ENCODE results near the gene CNIH4.
"Not testable (repeated sequence)": the region's sequence is repeated elsewhere in the genome, so short reads cannot be mapped to it uniquely, and the experiment has no call there.

Gene CNIH4

DNA sequence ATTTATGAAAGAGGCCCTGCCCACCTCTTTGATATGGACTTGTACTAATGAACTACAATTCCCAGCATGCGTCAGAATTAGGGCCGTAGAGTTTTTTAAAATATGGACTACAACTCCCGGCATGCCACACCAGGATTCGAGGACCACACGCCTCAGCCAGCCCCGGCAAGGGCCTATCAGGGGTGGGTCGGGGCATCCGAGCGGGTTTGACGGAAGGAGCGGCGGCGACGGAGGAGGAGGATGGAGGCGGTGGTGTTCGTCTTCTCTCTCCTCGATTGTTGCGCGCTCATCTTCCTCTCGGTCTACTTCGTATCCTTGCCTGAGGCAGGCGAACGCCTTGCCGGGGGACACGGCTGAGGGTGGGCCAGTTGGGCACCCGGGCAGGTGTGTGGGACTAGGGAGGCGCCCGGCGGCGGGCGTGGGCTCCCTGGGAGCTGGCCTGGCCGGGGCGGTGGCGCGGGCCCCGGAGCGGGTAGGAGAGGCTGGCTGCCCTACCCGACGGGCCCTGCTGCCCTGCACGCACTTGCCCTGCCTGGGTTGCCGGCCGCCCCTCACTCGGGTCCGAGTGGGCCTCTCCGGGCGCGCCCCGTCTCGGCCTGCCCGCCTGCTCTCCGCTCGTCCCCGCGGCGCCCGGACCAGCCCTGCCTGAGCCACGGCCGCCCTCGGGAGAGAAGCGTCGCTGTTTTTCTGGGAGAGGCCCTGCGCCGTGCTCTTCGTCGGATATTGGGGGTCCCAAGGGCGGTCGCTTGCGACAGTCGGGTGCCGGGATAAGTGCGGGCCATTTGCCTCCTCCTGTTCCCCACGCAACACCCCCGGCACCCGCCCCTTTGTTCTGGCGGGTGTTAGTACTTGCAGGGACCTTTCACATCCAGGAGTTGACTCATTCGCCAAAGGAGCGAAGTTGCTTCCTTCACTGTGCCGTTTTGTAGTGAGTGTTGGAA, at the start of gene CNIH4:
Gene CNIH4 (plus strand): TSS at position 195 of the 941 bp plus-strand sequence. CDS start 46 bp downstream, at position 241.
- peak; percentile 82 for DNase-seq (ENCODE audit: low read depth)

DNA sequence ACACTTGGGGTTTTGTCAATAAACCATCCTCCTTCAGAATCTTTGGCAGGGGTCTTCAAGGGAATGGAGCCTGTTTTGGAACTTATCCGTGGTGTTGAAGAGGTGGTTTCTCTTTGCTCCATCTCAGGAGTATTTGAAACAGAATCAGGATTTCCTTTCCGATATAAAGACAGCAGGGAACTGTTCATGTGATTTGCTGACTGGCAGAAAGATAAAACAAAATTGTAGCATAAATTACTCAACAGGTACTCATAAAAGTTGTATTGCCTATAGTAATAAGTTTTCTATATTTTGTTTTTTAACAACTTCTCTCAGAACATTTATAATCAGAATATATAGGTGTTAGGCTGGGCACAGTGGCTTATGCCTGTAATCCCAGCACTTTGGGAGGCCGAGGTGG, 48.6 kb upstream of the CNIH4 start:
- no peak for DNase-seq (ENCODE audit: low read depth)

- not testable (repeated sequence) for DNase-seq (ENCODE audit: low read depth)
Observed at GRCh38 chr1:224311503-224311902, 45.2 kb upstream of the CNIH4 start.

DNA sequence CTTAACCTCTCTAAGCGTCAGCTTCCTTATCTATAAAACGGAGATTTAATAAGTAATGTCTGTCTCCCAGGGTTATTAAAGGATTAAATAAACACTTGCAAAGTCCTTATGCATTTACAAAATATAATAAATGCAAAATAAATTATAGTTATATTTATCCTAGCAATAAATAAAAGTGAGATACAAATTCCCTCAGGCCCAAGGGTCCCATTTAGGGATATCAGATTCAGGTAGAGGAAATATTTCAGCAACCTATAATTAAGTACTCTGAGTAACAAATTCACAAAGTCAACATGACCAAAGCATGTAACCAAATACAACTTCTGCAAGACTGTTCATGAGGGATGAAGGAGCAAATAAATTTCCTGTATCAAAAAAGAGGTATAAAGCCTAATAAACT, 44.7 kb upstream of the CNIH4 start:
- no peak for DNase-seq (ENCODE audit: low read depth)

- DNase-seq (ENCODE audit: low read depth) = no peak
Observed at GRCh38 chr1:224317383-224318045, 39.2 kb upstream of the CNIH4 start.

DNA sequence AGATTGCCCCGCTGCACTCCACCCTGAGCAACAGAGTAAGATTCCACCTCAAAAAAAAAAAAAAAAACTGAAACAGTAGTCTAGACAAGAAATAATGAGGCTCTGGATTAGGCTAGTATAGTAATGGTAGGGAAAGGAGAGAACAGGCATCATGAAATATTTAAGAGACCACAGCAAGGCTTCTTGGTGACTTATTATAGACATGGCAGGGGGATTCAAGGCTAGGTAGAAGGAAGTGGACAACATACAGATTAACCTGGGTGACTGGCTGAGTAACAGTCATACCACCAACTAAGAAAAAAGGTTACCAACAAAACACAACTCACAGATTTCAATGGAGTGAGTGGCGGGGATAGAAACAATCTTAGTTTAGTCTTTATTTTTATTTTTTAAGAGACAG, 35.0 kb upstream of the CNIH4 start:
- no peak for DNase-seq (ENCODE audit: low read depth)

DNA sequence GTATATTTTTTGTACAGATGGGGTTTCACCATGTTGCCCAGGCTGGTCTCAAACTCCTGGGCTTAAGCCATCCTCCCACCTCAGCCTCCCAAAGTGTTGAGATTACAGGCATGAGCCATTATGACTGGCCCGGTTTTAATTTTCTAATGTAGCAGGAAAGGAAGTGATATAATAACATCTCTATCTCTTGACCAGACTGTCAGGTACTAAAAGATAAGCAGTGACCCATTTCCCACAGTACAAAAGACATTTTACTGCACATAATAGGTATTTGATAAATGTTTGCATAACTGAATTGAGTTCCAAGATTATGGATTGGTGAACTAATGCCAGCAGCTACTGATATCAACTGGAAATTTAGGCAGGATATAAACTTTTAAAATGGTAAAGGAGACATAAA, 30.7 kb upstream of the CNIH4 start:
- DNase-seq (ENCODE audit: low read depth) = no peak

GRCh38 chr1:224328644-224329043, 28.0 kb upstream of the CNIH4 start:
- no peak for DNase-seq (ENCODE audit: low read depth)

DNA sequence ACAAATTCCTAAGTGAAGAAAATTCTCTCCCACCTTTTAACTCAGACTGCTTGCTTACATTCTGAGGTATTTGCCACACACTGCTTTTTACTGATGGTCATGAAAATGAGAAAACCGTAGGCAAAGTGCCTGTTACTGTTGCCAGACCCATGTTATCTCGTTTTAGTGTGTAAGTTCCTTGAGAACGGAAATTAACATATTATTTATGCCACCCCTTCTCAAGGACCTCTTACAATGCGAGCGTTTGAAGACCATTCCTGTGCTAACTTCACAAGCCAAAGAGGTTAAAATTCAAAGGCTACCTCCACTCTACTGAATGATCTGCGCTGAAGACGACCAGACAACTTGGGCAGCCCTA, 27.2 kb upstream of the CNIH4 start:
- DNase-seq (ENCODE audit: low read depth) = no peak

GRCh38 chr1:224329842-224330753, 26.6 kb upstream of the CNIH4 start, which contains the start of gene NVL:
NVL (minus strand) TSS chr1:224330172; CDS start chr1:224330127, 45 bp downstream.
- peak; percentile 70 for DNase-seq (ENCODE audit: low read depth)

- DNase-seq (ENCODE audit: low read depth) = no peak
Observed at GRCh38 chr1:224331326-224331725, 25.4 kb upstream of the CNIH4 start.

DNA sequence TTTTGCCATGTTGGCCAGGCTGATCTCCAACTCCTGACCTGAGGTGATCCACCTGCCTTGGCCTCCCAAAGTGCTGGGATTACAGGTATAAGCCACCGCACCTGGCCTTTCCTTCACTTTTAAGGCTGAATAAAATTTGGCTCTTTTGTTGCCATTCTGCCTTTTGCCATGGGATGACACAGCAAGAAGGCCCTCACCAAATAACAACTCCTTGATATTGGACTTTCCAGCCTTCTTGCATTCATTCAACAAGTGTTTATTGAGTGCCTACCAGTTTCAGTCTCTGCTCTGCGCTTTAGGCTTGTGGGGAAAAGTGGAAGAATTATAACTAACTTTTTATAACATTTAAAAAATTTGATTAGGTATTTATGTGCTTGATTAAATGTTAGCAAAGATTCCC, 24.9 kb upstream of the CNIH4 start:
- DNase-seq (ENCODE audit: low read depth) = no peak

- no peak for DNase-seq (ENCODE audit: low read depth)
Observed at GRCh38 chr1:224333309-224333926, 23.3 kb upstream of the CNIH4 start.

GRCh38 chr1:224333939-224334786, 22.5 kb upstream of the CNIH4 start:
- DNase-seq (ENCODE audit: low read depth) = no peak

DNA sequence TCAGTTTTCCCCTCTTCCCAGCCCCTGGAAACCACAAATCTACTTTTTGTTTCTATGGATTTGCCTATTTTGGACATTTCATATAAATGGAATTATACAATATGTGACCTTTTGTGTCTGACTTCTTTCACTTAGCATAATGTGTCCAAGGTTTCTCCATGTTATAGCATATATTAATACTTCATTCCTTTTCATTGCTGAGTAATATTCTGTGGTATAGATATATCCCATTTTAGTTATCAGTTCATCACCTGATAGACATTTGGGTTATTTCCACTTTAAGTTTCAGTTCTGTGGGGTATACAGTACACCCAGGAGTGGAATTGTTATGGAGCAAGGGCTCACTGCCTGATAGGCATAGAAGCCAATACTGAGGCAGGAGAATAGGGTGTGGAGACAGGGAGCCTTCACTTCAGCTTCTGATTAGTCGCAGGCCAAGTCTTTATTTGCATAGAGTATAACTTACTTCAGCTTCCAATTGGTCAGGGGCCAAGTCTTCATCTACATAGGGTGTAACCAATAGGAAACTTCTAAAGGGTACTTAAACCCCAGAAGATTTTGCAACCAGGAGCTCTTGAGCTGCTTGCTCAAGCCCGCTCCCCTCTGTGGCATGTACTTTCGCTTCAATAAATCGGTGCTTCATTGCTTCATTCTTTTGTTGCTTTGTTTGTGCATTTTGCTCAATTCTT, 18.4 kb upstream of the CNIH4 start:
- no peak for DNase-seq (ENCODE audit: low read depth)

- no peak for DNase-seq (ENCODE audit: low read depth)
Observed at GRCh38 chr1:224339442-224340033, 17.1 kb upstream of the CNIH4 start.

DNA sequence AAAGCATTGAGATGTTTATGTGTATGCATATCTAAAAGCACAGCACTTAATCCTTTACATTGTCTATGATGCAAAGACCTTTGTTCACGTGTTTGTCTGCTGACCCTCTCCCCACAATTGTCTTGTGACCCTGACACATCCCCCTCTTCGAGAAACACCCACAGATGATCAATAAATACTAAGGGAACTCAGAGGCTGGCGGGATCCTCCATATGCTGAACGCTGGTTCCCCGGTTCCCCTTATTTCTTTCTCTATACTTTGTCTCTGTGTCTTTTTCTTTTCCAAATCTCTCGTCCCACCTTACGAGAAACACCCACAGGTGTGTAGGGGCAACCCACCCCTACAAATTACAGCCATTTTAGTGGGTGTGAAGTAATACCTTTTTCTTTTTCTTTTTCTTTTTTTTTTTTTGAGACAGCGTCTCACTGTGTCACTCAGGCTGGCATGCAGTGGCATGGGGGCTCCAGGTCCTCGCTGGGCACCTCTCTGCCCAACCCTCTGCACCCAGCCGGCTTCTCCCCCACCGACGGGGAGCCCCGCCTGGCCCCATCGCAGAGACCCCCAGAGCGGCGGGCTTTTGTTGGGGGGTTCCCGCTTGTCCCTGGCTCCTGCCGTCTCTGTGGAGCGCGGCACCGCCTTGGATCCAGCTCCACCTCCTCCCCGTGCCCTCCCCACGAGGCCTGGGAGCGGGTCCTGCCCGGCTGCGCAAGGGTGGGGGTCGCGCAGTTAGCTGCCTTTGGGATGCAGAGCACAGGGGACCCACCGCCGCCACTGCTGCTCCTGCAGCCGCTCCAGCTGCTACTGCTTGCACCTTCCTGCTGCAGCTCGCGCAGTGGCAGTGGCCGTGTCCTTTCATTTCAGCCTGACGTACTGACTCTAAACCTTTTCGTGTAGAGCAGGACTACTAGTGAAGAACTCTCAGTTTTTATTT, 16.0 kb upstream of the CNIH4 start:
- DNase-seq (ENCODE audit: low read depth) = peak; percentile 11

- DNase-seq (ENCODE audit: low read depth) = no peak
Observed at GRCh38 chr1:224343679-224344078, 13.0 kb upstream of the CNIH4 start.

- no peak for DNase-seq (ENCODE audit: low read depth)
Observed at GRCh38 chr1:224348137-224348536, 8.5 kb upstream of the CNIH4 start.

Data from activated T-helper 9 cell treated with anti-CD3 and anti-CD28 coated beads, Interleukin-2, amount 50 U/mL, for 16 hours (primary cell).